ENCODE results near the gene TKTL1.

The TKTL1 gene

DNA sequence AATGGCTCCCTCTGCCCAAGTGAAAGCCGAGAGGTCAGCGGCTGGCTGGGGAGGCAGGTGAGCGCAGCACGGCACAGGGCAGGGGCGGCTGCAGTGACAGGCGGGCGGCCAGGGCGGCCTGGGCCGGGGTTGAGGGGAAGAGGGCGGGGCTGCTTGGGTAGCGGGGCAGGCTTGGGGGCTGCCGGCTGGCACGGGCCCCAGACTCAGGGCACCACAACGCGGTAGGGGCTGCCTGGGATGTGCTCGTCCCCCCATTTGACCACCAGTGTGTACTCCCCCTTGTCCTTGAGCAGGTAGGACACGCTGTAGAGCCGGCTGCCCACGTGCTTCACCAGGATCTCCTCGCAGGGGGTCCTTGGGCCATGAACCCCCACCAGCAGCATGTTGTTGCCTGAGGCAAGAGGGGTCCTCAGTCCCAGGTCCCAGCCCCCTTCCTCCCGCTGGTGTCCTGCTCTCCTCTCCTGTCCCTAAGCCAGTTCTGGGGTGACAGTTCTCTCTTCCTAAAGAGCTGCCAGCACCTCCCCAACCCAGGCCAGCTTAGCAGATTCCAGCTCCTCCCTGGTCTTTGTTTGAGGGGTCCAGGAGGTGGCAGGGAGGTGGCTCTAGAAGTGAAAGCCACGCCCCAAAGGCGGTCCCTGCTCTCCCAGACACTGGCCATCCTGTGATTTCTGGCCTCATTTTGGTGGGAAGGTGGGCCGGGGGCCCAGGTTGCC is 53.2 kb downstream of the TKTL1 start:
- DNase-seq: no peak

- no peak for DNase-seq
Measured at GRCh38 chrX:154349359-154349935, 53.9 kb downstream of the TKTL1 start.

DNA sequence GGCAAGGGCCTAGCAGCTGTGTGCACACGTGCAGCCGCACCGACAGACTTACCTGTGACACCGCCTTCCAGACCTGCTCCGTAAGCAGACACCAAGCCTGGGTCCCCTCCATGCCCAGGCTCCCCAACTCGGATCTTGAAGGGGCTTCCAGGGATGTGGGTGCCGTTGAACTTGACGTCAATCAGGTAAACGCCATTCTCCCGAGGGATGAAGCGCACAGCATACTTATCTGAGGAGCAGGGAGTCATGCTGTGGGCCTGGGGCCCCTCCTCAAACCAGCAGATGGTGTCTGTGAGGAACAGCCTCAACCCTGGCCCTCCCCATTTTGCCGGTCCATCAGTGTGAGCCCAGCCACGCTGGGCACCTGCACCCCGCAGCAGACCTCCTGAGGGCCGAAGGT is 54.4 kb downstream of the TKTL1 start:
- no peak for DNase-seq

- DNase-seq: no peak
Measured at GRCh38 chrX:154350429-154351182, 55.0 kb downstream of the TKTL1 start.

DNA sequence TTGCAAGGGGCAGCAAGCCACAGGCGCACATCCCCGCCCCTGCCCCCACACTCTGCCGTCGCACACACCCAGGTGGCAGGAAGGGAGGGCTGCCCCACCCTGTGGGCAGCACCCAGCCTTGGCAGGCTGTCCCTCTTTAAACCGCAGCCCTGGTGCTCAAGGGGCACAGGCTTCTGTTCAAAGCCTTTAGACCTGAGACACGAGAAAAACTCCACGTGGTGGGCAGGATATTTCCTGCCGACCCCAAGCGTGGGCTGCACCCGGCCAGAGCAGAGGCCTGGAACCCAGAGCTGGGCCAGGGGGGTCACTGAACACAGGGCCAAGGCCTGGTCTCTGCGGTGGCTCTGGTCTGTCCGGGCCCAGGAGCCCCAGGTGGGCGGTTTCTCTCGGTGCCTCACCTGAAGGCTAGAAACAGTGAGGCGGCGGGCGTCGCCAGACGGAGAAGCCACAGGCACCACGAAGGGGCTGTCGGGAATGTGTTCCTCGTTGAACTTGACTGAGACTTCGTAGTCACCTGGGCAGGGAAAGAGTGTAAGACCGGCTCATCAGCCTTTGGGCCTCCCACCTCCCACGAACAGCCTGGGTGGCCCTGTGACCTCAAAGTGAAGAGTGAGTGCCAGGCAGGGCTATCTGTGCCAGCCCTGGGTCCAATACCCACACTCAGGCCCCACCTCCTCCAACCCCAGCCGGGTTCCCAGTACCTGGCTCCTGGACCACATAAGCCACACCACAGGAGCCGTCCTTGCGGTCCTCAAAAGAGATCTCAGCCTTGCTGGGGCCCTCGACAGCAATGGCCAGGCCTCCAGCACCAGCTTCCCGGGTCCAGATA is 55.8 kb downstream of the TKTL1 start:
- no peak for DNase-seq

DNA sequence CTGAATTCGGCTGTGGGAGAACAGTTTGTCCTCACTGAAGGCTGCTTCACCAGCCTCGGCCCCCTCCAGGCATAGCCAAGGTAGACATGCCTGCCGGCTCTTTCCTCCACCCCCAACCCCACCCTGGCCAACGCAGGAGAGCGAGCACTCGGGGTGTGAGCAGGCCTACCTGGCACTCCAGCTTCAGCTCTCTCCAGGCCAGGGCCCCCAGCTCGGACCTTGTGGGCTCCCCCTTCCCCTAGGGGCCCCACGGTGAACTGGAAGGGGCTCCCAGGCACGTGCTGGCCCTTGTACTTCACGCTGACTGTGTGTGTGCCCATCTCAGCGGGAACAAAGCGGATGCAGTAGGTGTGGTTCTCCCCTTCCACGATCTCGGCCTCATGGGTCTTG is 56.4 kb downstream of the TKTL1 start:
- no peak for DNase-seq

- no peak for DNase-seq
Measured at GRCh38 chrX:154352466-154352865, 56.9 kb downstream of the TKTL1 start.

DNA sequence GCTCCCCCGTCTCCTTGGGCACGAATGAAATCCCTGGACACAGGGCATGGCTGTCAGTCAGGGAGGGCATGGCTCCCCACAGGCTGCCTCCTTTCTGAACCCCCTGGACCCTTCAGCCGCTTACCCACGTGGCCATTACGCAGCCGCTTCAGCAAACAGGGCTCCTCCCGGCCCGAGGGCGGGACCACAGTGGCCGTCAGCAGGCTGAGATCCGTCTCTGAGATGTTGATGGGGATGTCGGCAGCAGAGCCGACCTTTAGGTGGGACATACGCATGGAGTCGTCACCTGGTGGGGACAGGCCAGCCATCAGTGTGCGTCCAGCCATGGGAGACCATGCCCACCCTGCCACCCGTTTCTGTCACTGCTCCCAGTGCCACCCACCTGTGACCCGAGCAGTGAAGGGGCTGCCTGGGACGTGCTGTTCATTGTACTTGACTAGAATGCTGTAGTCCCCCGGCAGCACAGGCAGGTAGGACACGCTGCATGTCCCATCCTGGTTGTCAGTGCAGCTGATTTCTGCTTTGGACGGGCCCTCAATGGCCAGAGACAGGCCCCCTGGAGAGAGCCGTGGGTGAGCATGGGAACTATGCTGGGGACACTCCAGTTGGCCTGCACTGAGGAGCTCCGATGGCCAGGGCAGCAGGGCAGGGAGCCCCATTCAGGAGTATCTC is 57.7 kb downstream of the TKTL1 start:
- no peak for DNase-seq

DNA sequence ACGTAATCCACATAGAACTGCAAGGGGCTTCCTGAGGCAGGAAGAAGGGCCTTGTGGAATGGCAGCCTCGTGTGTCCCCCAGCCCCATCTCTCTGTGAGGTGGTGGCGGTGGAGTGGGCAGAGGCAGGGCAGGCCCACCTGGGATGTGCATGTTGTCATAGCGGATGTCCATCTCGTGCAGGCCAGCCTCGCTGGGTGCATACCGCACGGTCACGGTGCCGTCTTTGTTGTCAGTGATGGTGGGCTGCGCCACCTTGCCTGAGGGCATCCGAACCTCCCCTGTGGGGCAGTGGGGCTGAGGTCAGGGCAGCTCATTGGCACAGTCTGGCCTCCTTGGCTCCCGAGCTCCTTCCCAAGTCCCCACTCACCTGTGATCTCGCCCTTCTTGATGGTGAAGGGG is 58.4 kb downstream of the TKTL1 start:
- no peak for DNase-seq

- DNase-seq: no peak
Measured at GRCh38 chrX:154354516-154354915, 58.9 kb downstream of the TKTL1 start.

- DNase-seq: no peak
Measured at GRCh38 chrX:154355094-154355775, 59.6 kb downstream of the TKTL1 start.

DNA sequence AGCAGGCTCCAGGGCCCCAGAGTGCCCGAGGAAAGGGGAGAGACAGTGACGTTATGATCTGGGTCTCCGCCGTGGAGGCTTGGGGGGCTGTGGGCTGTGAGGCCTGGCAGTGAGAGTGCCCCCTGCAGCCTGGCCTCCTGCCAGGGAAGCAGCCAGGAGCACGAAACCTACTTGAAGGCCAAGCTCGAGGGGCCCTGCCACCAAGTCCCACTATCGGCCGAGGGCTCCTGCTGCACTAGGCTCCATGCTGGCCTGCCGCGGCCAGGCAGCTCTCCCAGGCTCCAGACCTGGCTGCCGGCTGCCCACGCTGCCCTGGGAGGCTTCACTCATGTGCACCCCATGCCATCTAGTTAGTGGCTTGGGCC is 60.2 kb downstream of the TKTL1 start:
- no peak for DNase-seq

DNA sequence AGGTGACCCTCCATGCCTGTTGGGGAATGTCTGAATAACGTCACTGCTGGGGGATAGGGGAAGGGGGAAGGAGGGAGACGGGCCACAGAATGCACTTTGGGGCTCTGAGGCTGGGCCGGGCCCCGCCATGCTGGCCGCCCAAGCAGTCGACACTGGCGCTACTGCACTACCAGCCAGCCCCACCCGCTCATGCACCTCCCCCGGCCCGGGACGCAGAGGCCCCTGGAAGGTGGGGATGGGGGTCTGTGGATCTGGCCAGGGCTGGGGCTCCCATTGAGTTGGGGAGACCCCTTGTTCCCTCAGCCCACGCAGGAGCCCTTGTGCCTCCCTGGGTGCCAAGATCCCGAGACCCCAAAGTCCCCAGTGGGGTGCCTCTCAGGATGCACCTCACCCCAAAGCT is 61.0 kb downstream of the TKTL1 start:
- no peak for DNase-seq

DNA sequence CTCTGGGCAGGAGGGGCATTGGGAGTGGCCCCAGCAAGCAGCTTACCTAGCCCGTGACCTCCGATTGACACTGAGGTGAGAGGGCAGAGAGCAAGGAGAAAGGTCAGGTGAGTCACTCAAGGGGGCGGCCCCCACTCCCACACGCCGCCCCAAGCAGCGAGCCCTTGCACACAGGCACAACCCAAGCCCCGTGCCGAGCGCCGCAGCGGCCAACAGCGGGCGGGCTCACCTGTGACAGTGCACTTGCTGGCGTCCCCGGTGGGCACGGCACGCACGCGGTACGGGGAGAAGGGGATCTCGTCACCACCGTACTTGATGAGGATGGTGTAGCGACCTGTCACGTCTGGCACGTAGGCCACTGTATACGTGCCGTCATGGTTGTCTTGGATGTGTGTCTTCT is 61.6 kb downstream of the TKTL1 start:
- DNase-seq: no peak

DNA sequence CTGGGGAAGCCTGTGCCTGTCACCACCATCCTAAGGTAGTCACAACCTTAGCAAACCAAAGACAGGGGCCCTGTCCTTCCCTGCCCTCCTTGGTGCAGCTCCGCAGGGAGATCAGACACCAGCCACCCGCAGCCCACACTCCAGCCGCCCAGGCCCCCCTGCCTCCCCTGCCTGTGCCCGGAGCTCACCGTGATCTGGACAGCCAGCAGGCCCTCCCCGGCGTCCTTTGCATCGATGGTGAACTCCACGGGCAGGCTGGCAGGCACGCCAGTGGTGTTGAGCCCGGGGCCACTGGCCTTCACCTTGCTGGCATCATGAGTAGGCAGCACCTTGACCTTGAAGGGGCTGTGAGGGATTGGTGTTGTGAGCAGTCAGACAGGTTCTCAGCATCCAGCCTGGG is 62.4 kb downstream of the TKTL1 start:
- no peak for DNase-seq

GRCh38 chrX:154358829-154359228 is 63.2 kb downstream of the TKTL1 start:
- no peak for DNase-seq

- DNase-seq: no peak
Measured at GRCh38 chrX:154359362-154360154, 64.0 kb downstream of the TKTL1 start.

- no peak for DNase-seq
Measured at GRCh38 chrX:154360155-154360713, 64.6 kb downstream of the TKTL1 start.

GRCh38 chrX:154362085-154362742 is 66.6 kb downstream of the TKTL1 start:
- DNase-seq: no peak

GRCh38 chrX:154363706-154364439 is 68.3 kb downstream of the TKTL1 start:
- DNase-seq: no peak
